NCI-H748 (cell line): ENCODE results near the gene AMFR.

Source experiments
- DNase-seq: peaks from one replicate; lab custom pipeline; 2025; ENCODE audit not compliant: unreplicated experiment; lab: John Stamatoyannopoulos, UW

The AMFR gene

GRCh38 chr16:56349086-56349415, 76.3 kb downstream of the AMFR start:
- no peak for DNase-seq

- no peak for DNase-seq
Observed at GRCh38 chr16:56348168-56349085, 76.9 kb downstream of the AMFR start.

- no peak for DNase-seq
Observed at GRCh38 chr16:56347670-56348069, 77.7 kb downstream of the AMFR start.

DNA sequence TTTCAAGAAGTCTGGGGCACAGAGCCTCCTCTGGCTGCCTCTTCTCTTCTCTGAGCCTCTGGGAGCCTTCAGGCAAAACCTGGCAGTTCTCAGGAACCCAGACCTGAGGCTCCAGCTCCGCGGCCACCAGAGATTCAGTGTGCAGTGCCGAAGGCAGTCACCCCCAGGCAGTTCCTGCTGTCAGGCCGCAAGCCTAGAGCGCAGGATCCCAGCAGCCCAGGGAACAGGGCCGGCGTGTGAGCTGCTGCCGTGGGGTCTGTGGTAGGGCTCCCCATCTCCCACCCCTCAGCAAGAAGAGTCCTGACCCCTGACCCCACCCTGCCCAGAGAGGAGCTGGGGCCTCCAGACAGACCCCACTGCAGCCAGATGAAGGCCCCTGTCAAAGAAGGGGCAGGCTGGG, 78.2 kb downstream of the AMFR start:
- DNase-seq = no peak

- DNase-seq = no peak
Observed at GRCh38 chr16:56346131-56346890, 79.0 kb downstream of the AMFR start.

DNA sequence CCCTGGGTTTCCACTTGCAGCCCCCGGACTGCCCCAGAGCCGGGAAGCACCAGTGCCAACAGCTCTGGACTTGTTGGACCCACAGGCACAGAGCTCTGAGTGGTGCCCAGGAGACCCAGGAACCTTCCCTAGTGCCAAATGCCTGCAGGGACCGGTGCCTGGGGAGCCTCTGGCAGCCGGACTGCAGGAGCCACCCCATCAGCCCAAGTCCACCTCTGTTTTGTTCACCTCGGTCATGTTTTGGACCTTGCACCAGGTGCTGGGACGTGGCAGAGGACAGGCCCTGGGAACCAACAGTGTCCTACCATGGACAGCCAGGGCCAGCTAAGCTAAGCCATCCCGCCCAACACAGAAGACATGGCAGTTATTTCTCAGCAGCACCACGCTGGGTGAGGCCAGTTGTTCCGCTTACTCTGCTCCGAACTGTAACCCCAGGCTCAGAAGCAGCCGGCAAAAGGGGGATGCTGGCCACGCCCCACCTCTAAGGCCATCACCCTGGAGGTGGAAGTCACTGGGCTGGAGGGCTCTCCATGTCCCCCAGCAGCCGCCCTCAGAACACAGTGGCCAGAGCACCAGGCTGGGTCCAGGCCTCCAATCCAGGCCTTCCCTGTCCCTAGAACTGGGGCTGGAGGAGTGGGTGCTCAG, 79.8 kb downstream of the AMFR start:
- DNase-seq = no peak

GRCh38 chr16:56344518-56345405, 80.6 kb downstream of the AMFR start:
- no peak for DNase-seq

DNA sequence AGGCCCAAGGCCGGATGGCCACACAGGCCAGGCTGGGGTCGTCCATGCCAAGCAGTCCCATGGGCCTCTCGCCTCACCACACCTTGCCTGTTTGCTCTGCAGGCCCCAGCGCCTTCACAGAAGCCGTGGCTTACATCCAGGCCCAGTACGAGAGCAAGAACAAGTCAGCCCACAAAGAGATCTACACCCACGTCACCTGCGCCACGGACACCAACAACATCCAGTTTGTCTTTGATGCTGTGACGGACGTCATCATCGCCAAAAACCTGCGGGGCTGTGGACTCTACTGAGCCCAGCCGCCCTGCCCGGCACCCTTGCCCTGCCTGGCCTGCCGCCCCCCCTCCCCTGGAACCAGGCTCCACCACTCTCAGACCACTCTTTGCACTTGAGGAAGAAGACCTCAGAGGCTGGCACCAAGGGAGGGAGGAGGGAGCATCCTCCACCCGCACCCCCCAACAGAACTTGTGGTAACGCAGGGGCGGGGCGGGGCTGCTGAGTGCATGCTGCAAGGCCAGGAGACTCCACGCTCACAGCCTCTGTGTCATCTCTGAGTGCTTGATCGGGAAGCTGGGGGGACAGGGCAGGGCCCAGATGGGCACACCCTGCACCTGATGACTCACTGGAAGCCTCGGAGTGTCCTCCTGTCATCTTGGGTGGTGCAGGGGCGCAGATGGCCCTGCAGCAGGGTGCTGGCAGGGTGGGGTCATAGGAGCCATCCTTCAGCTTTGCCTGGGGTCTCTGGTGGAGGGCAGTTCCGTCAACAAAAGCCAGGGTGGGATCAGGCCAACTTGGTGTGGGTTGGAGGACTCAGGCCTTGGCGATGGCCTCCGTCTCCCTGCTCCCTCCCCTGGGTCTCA, 81.5 kb downstream of the AMFR start:
- DNase-seq = no peak

- DNase-seq = no peak
Observed at GRCh38 chr16:56341656-56342399, 83.5 kb downstream of the AMFR start.

DNA sequence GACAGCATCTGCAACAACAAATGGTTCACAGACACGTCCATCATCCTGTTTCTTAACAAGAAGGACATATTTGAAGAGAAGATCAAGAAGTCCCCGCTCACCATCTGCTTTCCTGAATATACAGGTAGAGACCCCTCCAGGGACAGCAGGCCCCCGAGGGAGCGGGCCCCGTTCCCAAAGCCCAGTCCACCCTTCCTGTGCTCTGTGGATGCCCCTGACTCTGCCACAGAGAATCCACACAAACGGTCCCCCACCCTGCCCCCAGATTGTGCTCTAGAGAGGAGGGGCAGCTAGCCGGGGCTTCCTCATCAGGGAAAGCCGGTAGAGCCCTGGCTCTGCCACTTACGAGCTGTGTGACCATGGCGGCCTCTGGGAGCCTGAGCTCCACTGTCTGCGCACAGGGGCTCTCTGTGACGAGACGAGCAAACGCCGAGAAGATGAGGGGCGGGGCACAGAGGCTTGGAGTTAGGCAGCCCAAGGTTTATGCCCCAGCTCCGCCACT, 84.4 kb downstream of the AMFR start:
- no peak for DNase-seq

- DNase-seq = no peak
Observed at GRCh38 chr16:56340416-56340815, 84.9 kb downstream of the AMFR start.

- DNase-seq = no peak
Observed at GRCh38 chr16:56339431-56340195, 85.7 kb downstream of the AMFR start.

DNA sequence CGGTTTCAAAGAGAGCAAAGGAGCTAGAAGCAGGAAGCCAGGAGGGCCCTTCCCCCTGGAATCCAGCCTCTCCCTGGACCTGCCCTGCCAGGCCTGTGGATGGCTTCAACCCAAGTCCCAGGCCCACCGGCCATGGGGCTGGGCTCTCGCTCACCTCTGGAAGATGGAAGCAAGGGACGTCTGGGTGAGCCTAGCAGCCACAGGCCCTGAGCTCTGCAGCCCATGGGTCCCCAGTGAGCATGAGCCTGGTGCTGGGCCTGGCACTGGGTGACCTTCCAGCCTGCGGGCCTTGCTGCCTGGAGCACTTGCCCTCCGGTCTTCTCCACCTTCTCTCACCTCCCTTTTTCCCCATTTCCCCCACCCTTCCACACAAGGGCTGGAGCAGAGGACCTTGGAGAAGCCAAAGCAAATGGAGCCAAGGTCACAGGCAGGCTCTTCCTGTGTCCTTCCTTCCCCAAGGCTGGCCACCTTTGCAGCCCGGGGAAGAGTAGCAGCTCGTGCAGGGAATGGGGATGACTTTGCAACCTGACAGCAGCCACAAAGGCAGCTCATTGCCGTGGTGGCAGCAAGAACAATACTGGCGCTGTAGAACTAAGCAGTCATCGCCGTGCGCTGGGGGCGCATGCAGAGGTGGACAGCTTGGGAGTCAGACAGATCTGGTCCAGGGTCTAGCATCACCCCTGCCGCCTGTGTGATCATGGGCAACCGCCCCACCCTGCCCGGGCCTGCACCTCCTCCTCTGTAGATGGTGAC, 86.6 kb downstream of the AMFR start:
- no peak for DNase-seq

DNA sequence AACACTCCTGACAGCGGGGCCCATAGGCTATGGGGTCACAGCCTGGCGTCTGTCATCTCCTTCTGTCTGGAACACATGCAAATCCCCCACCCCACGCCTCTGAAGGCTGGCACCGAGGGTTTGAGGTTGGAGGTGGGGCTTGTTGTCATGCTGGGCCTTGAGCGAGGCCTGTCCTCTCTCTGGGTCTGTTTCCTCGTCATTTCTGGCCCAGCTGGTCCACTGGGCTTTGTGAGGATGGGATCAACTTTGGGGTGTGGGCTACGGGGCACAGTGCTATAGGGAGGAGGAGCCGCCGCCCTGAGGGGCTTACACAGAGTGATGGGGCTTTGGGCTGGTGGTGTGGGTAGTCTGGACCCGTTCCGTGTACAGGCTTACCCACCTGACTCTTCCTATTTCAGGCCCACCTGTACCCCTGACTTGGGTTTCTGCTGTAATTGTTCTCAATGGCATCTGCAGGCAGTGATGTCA, 87.5 kb downstream of the AMFR start:
- no peak for DNase-seq

- no peak for DNase-seq
Observed at GRCh38 chr16:56337131-56337857, 88.1 kb downstream of the AMFR start.

GRCh38 chr16:56336711-56337110, 88.6 kb downstream of the AMFR start:
- no peak for DNase-seq
